H1 (cell line): ENCODE measurements around the gene CAB39L. TPM values are rescaled to one million over a fixed set of nuclear protein-coding genes. Genes with fewer than 3 reads are reported as not detected.

ENCODE experiments used
- CTCF ChIA-PET: fragments of 300-600 bp; sonication (Branson Sonifier 250); formaldehyde crosslinking; loops from one replicate; lab custom pipeline; 2021; ENCODE audit not compliant: partially characterized antibody; lab: Charles Lee
- POLR2A ChIA-PET: fragments of 300-600 bp; sonication (Branson Sonifier 250); formaldehyde crosslinking; loops from one replicate; lab custom pipeline; 2021; ENCODE audit warnings: inconsistent platforms; ENCODE audit not compliant: partially characterized antibody; lab: Charles Lee
- DNase-seq, 2 experiments: peaks; one replicate each; pipeline versions ENCODE4 v3.0.0 to v3.0.0-alpha.2; 2010 to 2022; ENCODE audit warnings: low spot score in 2 of 2, low read depth in 1 of 2, mixed read lengths in 1 of 2
- FAIRE-seq: peaks from 2 replicates; lab custom pipeline; 2011; peaks lifted over from hg19 to GRCh38; lab: Jason Lieb, UNC
- H2AFZ ChIP-seq: 2 replicates; pipeline ENCODE4 v1.8.1; 2012; ENCODE audit warnings: low read length, inconsistent platforms
- H2AK5ac ChIP-seq: 2 replicates; pipeline ENCODE4 v1.6.1; 2013; ENCODE audit warnings: low read depth, low read length
- H2BK120ac ChIP-seq: replicated peaks from 2 replicates; pipeline ENCODE3; 2013; ENCODE audit warnings: low read depth, low read length, inconsistent platforms
- H2BK12ac ChIP-seq: 2 replicates; pipeline ENCODE4 v1.6.1; 2013; ENCODE audit warnings: low read depth, low read length
- H2BK15ac ChIP-seq: 2 replicates; pipeline ENCODE4 v1.6.1; 2013; ENCODE audit warnings: low read length
- H2BK20ac ChIP-seq: 2 replicates; pipeline ENCODE4 v1.6.1; 2013; ENCODE audit warnings: low read length
- H2BK5ac ChIP-seq: 2 replicates; pipeline ENCODE4 v1.6.1; 2013; ENCODE audit warnings: low read depth, low read length
- H3K14ac ChIP-seq: 2 replicates; pipeline ENCODE4 v1.6.1; 2013; ENCODE audit warnings: inconsistent platforms; ENCODE audit not compliant: insufficient read length
- H3K18ac ChIP-seq: 2 replicates; pipeline ENCODE4 v1.6.1; 2013; ENCODE audit warnings: low read length; ENCODE audit errors: extremely low read depth
- H3K23ac ChIP-seq: 2 replicates; pipeline ENCODE4 v1.6.1; 2013; ENCODE audit warnings: inconsistent platforms; ENCODE audit not compliant: insufficient read length
- H3K23me2 ChIP-seq: 2 replicates; pipeline ENCODE4 v1.6.1; 2013; ENCODE audit warnings: low read depth, low read length
- H3K27ac ChIP-seq: 2 replicates; pipeline ENCODE4 v1.6.1; 2011; ENCODE audit warnings: low read depth, low read length, inconsistent platforms
- H3K27me3 ChIP-seq, 4 experiments: replicated peaks in 1 of 4; 1 replicate in 1 of 4; 2 replicates in 3 of 4; pipeline versions ENCODE4 v1.6.1 to v1.8.1; 2011 to 2013; ENCODE audit warnings: low read length in 3 of 4, mild to moderate bottlenecking in 3 of 4, inconsistent platforms in 2 of 4, mixed read lengths in 2 of 4, moderate library complexity in 1 of 4; ENCODE audit not compliant: control insufficient read depth in 3 of 4, insufficient read depth in 3 of 4; ENCODE audit errors: extremely low read depth in 1 of 4
- H3K36me3 ChIP-seq, 4 experiments: 2 replicates each; pipeline versions ENCODE4 v1.6.1 to v1.8.1; 2011 to 2013; ENCODE audit warnings: mild to moderate bottlenecking in 4 of 4, low read length in 3 of 4, moderate library complexity in 2 of 4, control low read depth in 1 of 4, inconsistent platforms in 1 of 4; ENCODE audit not compliant: insufficient read depth in 4 of 4, control insufficient read depth in 2 of 4
- H3K4ac ChIP-seq: replicated peaks from 2 replicates; pipeline ENCODE3; 2013; ENCODE audit warnings: low read length, low read depth, mixed read lengths, inconsistent platforms; ENCODE audit not compliant: insufficient read length
- H3K4me1 ChIP-seq, 4 experiments: replicated peaks in 1 of 4; 1 replicate in 1 of 4; 2 replicates in 3 of 4; pipeline versions ENCODE4 v1.6.1 to v1.8.1; 2011 to 2013; ENCODE audit warnings: low read length in 3 of 4, inconsistent platforms in 2 of 4, mixed read lengths in 1 of 4; ENCODE audit not compliant: insufficient read depth in 4 of 4, control insufficient read depth in 3 of 4
- H3K4me2 ChIP-seq, 2 experiments: 2 replicates each; pipeline versions ENCODE4 v1.6.1 to v1.8.1; 2011 to 2013; ENCODE audit warnings: low read depth in 2 of 2, low read length in 2 of 2, control low read depth in 1 of 2, inconsistent platforms in 1 of 2, mild to moderate bottlenecking in 1 of 2; ENCODE audit not compliant: insufficient read depth in 1 of 2
- H3K4me3 ChIP-seq, 4 experiments: fragments of 200-600, 300-600 bp in 1 of 4; sonication (generic), shearing (Covaris generic), sonication (Bioruptor Twin) in 1 of 4; 2 replicates each; pipeline versions ENCODE4 v1.5.1 to v1.8.1; 2011 to 2016; ENCODE audit warnings: low read length in 4 of 4, low read depth in 3 of 4, control low read depth in 2 of 4, inconsistent platforms in 2 of 4, mild to moderate bottlenecking in 2 of 4, mixed read lengths in 1 of 4, moderate library complexity in 1 of 4; ENCODE audit not compliant: insufficient read depth in 2 of 4; ENCODE audit errors: extremely low read depth in 1 of 4
- H3K56ac ChIP-seq: replicated peaks from 2 replicates; pipeline ENCODE3; 2013; ENCODE audit warnings: low read depth, mild to moderate bottlenecking, mixed read lengths, low read length, inconsistent platforms; ENCODE audit not compliant: insufficient read length
- H3K79me1 ChIP-seq: 2 replicates; pipeline ENCODE4 v1.6.1; 2013; ENCODE audit warnings: low read depth, low read length, control low read depth
- H3K79me2 ChIP-seq, 2 experiments: 2 replicates each; pipeline versions ENCODE4 v1.6.1 to v1.8.1; 2012 to 2013; ENCODE audit warnings: low read length in 2 of 2, mild to moderate bottlenecking in 2 of 2, inconsistent platforms in 1 of 2; ENCODE audit not compliant: insufficient read depth in 2 of 2, control insufficient read depth in 1 of 2
- H3K9ac ChIP-seq, 4 experiments: replicated peaks in 1 of 4; 1 replicate in 1 of 4; 2 replicates in 3 of 4; pipeline versions ENCODE4 v1.6.1 to v1.8.1; 2011 to 2013; ENCODE audit warnings: low read depth in 3 of 4, low read length in 3 of 4, control low read depth in 2 of 4, mild to moderate bottlenecking in 2 of 4, moderate library complexity in 2 of 4, inconsistent platforms in 1 of 4; ENCODE audit errors: extremely low read depth in 1 of 4
- H3K9me3 ChIP-seq, 2 experiments: 2 replicates each; pipeline versions ENCODE4 v1.6.1 to v1.8.1; 2012 to 2013; ENCODE audit warnings: mild to moderate bottlenecking in 2 of 2, moderate library complexity in 2 of 2, control low read depth in 1 of 2, inconsistent platforms in 1 of 2, low read depth in 1 of 2, low read length in 1 of 2, mixed read lengths in 1 of 2; ENCODE audit not compliant: insufficient read depth in 2 of 2
- H4K20me1 ChIP-seq, 2 experiments: replicated peaks in 1 of 2; 2 replicates each; pipeline versions ENCODE3 to v1.8.1; 2011 to 2013; ENCODE audit warnings: inconsistent platforms in 2 of 2, low read length in 2 of 2, mild to moderate bottlenecking in 1 of 2; ENCODE audit not compliant: insufficient read depth in 2 of 2, control insufficient read depth in 1 of 2
- H4K5ac ChIP-seq: 2 replicates; pipeline ENCODE4 v1.6.1; 2013; ENCODE audit warnings: low read length, low read depth, mixed read lengths, inconsistent platforms; ENCODE audit not compliant: insufficient read length
- H4K8ac ChIP-seq: 2 replicates; pipeline ENCODE4 v1.8.0; 2013; ENCODE audit warnings: mild to moderate bottlenecking, moderate library complexity, low read length, inconsistent platforms; ENCODE audit not compliant: insufficient read depth; ENCODE audit errors: extremely low read depth
- H4K91ac ChIP-seq: replicated peaks from 2 replicates; pipeline ENCODE3; 2013; ENCODE audit warnings: low read length, mixed read lengths, inconsistent platforms; ENCODE audit not compliant: insufficient read length
- GABPA ChIP-seq: IDR thresholded peaks from 2 replicates; pipeline ENCODE4 v1.6.1; 2011; ENCODE audit warnings: mild to moderate bottlenecking, low read length, moderate library complexity, borderline replicate concordance; ENCODE audit not compliant: insufficient read depth
- GTF2F1 ChIP-seq: IDR thresholded peaks from 2 replicates; pipeline ENCODE4 v1.6.1; 2012; ENCODE audit warnings: low read depth, low read length, improper control_type of control experiment, borderline replicate concordance
- HDAC6 ChIP-seq: IDR thresholded peaks from one replicate; pipeline ENCODE4 v1.7.1; 2012; ENCODE audit warnings: low read depth, mild to moderate bottlenecking, inconsistent platforms, low read length, moderate library complexity
- KDM4A ChIP-seq: IDR thresholded peaks from one replicate; pipeline ENCODE4 v1.7.1; 2012; ENCODE audit warnings: low read depth, mild to moderate bottlenecking, moderate library complexity, low read length, inconsistent platforms; ENCODE audit not compliant: severe bottlenecking
- POLR2A ChIP-seq, 2 experiments: IDR thresholded peaks; 1 replicate in 1 of 2; 2 replicates in 1 of 2; pipeline ENCODE4 v1.6.1; 2011; ENCODE audit warnings: low read depth in 2 of 2, low read length in 2 of 2, mild to moderate bottlenecking in 2 of 2; ENCODE audit errors: control extremely low read depth in 1 of 2
- RBBP5 ChIP-seq: IDR thresholded peaks from 2 replicates; pipeline ENCODE4 v1.7.1; 2012; ENCODE audit warnings: low read depth, mild to moderate bottlenecking, inconsistent platforms, low read length, moderate library complexity, borderline replicate concordance
- SP1 ChIP-seq: IDR thresholded peaks from 2 replicates; pipeline ENCODE4 v1.6.1; 2011; ENCODE audit warnings: low read depth, low read length
- TAF1 ChIP-seq: IDR thresholded peaks from 2 replicates; pipeline ENCODE4 v1.6.1; 2011; ENCODE audit warnings: mild to moderate bottlenecking, low read depth, low read length
- WGBS, 2 experiments: shearing (Covaris generic) in 1 of 2; methylation state at CpG; one replicate each; pipeline versions ENCODE4 v1.1.6 to v1.1.7; 2013 to 2015; ENCODE audit warnings: low lambda C conversion rate in 2 of 2, mixed read lengths in 2 of 2, inconsistent platforms in 1 of 2, low coverage in 1 of 2, missing lambda C conversion rate in 1 of 2; ENCODE audit not compliant: insufficient replicate concordance in 2 of 2, insufficient coverage in 1 of 2, insufficient read length in 1 of 2; ENCODE audit errors: extremely low coverage in 1 of 2, missing lambda C conversion rate in 1 of 2; 5-methylcytosine and 5-hydroxymethylcytosine counted together
- polyA plus RNA-seq, 7 experiments: library from polyadenylated mRNA; depleted of rRNA in 3 of 7; stranded (reverse) in 5 of 7; unstranded in 2 of 7; fragments of >200 nt in 5 of 7; fragments of 200-250 nt in 2 of 7; gene quantifications; 1 replicate in 5 of 7; 2 replicates in 1 of 7; 4 replicates in 1 of 7; pipeline versions ENCODE4 v1.2.1 to v1.2.3, GENCODE V29; 2011 to 2013; ENCODE audit warnings: missing spikeins in 2 of 7, mixed read lengths in 2 of 7
- total RNA-seq: library from RNA; stranded (reverse); fragmentation: NEBNext Ultra II Directional; extraction: Animal tissue kit (Norgen Biotek cat#: 25700); gene quantifications from 2 replicates; pipeline ENCODE4 v1.2.1, GENCODE V29; 2021
- TF ChIP-seq, protein P1 (sequence below): IDR thresholded peaks from 2 replicates; pipeline ENCODE4 v1.6.1; 2012; ENCODE audit warnings: inconsistent platforms
- TF ChIP-seq, protein P2 (sequence below): IDR thresholded peaks from 2 replicates; pipeline ENCODE4 v1.6.1; 2012; ENCODE audit warnings: inconsistent platforms
- TF ChIP-seq, protein P3 (sequence below): IDR thresholded peaks from 2 replicates; pipeline ENCODE4 v1.6.1; 2012; ENCODE audit warnings: low read length, inconsistent platforms

Gene CAB39L
- total and polyA plus RNA-seq, 2 of the 8 experiments (the other 6 are each of a cell fraction or from before 2014, with no cell fraction given), result 2.5 to 4.8 TPM

DNA sequence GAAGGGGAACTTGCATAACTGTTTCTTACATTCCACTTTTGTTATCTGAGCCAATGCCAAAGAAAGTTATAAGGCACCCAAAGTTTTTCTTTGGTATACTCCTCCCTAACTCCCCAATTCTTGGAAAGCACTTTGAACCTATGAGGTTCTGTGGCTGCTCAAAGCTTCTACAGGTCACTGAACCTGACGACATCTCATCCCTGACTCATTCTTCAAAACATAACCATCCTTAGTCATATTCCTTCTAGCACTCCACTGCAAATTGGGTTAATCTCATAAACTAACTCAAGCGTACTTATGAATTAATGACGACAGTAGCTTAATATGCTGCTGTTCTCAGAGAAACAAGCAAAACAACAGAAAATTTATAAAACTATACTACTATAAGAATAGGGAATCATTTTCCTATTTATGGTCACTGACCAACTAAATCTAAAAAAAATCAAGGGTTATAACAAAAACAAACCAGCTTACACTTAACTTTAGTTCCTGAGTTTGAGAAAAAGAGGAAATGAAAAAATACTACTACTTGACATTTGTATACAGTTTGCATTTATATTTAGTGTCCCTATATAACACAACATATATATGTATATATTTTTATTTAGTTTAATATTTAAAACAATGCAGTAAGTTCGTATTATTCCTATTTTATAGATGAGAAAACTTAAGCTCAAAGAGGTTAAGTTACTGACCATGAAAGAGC, 69.1 kb downstream of the CAB39L start:
- no peak overlapping the region for H3K4me2 ChIP-seq
- TF ChIP-seq TAF1 (no peak), RBBP5 (no peak), SP1 (no peak), HDAC6 (no peak), POLR2A (IDR thresholded peaks at IDR 0.05; ENCODE audit: control extremely low read depth in 1 of 2, low read depth in 2 of 2, low read length in 2 of 2) (no peak), GABPA (no peak), KDM4A (no peak), GTF2F1 (no peak)
- TF ChIP-seq, protein P1, sequence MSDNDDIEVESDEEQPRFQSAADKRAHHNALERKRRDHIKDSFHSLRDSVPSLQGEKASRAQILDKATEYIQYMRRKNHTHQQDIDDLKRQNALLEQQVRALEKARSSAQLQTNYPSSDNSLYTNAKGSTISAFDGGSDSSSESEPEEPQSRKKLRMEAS, result no peak
- TF ChIP-seq, protein P2, sequence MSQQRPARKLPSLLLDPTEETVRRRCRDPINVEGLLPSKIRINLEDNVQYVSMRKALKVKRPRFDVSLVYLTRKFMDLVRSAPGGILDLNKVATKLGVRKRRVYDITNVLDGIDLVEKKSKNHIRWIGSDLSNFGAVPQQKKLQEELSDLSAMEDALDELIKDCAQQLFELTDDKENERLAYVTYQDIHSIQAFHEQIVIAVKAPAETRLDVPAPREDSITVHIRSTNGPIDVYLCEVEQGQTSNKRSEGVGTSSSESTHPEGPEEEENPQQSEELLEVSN, result no peak
- TF ChIP-seq, protein P3, sequence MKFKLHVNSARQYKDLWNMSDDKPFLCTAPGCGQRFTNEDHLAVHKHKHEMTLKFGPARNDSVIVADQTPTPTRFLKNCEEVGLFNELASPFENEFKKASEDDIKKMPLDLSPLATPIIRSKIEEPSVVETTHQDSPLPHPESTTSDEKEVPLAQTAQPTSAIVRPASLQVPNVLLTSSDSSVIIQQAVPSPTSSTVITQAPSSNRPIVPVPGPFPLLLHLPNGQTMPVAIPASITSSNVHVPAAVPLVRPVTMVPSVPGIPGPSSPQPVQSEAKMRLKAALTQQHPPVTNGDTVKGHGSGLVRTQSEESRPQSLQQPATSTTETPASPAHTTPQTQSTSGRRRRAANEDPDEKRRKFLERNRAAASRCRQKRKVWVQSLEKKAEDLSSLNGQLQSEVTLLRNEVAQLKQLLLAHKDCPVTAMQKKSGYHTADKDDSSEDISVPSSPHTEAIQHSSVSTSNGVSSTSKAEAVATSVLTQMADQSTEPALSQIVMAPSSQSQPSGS, result no peak

More for the DNA sequence above, 69.1 kb downstream of the CAB39L start:
- no peak overlapping the region for H2BK20ac ChIP-seq
- H3K9me3 ChIP-seq, result no peaks in the 10 kb centered on the region
- H4K5ac ChIP-seq, result no peak overlapping the region
- H3K18ac ChIP-seq, result no peak overlapping the region
- no peak overlapping the region for H3K56ac ChIP-seq
- ChIA-PET CTCF (no interaction called here), POLR2A (no interaction called here)
- no peaks in the 10 kb centered on the region for H3K4me1 ChIP-seq
- H3K79me2 ChIP-seq, result no peaks in the 10 kb centered on the region
- H4K8ac ChIP-seq, result no peak overlapping the region
- H3K4me3 ChIP-seq, result no peak overlapping the region
- no peak for DNase-seq
- H4K91ac ChIP-seq, result no peak overlapping the region
- H2BK12ac ChIP-seq, result no peak overlapping the region
- H3K36me3 ChIP-seq, result no peaks in the 10 kb centered on the region
- 88% methylated on average over 4 of the region's 4 CpGs; no CpG with 5 or more reads in 1 of the 2 experiments for WGBS, 2 experiments
- H3K27me3 ChIP-seq, result no peaks in the 10 kb centered on the region; a peak in 1 of 7 replicates
- no peak overlapping the region for H3K4ac ChIP-seq
- H3K27ac ChIP-seq, result no peak overlapping the region
- H3K9ac ChIP-seq, result no peak overlapping the region
- no peak overlapping the region for H2BK120ac ChIP-seq
- H3K23ac ChIP-seq, result no peak overlapping the region
- H3K14ac ChIP-seq, result no peak overlapping the region
- no peaks in the 10 kb centered on the region for H4K20me1 ChIP-seq
- H3K79me1 ChIP-seq, result no peaks in the 10 kb centered on the region
- H2BK5ac ChIP-seq, result no peak overlapping the region
- no peak overlapping the region for H2BK15ac ChIP-seq
- no peak for FAIRE-seq
- no peaks in the 10 kb centered on the region for H3K23me2 ChIP-seq
- H2AFZ ChIP-seq, result no peak overlapping the region
- no peak overlapping the region for H2AK5ac ChIP-seq
